ENCODE data around the gene SDF4.

The SDF4 gene

GRCh38 chr1:1226566-1227362, 5.0 kb downstream of the SDF4 start:
- DNase-seq, result no peak

DNA sequence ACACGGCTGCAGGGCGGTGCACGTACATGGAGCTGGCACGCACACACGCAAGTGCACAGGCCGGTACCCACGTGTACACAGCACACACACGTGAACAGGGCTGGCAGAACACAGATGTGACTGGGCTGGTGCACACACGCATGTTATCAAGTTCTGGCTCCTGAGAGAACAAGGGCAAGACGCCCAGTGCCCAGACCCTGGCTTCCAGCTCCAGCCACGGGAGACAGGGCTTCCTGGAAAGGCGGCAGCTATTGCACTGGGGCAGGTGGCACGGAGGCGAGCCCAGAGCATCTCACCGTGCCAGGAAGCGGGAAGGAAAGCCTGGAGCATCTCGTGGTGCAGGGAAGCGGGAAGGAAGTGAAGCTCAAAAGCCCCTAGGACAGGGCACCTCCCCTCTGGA, 5.9 kb downstream of the SDF4 start:
- no peak for DNase-seq

GRCh38 chr1:1225238-1225845, 6.5 kb downstream of the SDF4 start:
- no peak for DNase-seq

DNA sequence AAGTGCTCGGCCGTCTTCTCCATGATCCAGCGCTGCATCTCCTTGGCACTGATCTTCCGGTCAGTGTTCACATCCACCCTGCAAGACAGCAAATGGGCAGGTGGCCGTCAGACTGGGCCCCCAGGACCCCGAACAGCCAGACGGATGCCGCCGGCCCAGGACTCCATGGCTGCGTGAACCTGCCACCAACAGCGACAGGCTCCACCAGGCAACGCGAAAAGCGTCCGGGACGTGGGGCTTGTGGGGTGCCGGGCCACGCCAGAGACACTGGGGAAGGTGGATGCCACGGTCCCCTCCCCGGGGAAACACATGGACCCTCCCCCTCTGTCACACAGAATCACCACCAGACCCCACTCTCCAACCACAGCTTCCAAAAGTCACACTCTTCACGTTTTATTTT, 7.9 kb downstream of the SDF4 start:
- DNase-seq, result no peak

DNA sequence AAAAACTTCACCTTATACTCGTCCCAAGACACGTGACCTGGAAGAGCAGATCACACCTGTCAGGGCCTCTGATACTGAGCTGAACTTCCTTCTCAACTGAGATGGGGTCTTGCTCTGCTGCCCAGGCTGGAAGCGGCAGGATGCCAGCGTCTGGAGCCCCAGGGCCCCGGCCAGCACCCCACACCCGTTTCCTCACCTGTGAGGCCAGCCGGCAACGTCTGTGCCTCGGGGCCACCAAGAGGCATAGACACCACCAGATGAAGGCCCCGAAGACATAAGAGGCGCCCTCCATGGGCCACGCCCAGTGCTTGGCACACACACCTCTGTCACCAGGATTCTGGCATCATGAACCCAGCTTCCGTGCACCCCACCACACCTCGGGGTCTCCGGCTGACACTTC, 8.5 kb downstream of the SDF4 start:
- no peak for DNase-seq

- no peak for DNase-seq
Observed at GRCh38 chr1:1222575-1223225, 9.1 kb downstream of the SDF4 start.

DNA sequence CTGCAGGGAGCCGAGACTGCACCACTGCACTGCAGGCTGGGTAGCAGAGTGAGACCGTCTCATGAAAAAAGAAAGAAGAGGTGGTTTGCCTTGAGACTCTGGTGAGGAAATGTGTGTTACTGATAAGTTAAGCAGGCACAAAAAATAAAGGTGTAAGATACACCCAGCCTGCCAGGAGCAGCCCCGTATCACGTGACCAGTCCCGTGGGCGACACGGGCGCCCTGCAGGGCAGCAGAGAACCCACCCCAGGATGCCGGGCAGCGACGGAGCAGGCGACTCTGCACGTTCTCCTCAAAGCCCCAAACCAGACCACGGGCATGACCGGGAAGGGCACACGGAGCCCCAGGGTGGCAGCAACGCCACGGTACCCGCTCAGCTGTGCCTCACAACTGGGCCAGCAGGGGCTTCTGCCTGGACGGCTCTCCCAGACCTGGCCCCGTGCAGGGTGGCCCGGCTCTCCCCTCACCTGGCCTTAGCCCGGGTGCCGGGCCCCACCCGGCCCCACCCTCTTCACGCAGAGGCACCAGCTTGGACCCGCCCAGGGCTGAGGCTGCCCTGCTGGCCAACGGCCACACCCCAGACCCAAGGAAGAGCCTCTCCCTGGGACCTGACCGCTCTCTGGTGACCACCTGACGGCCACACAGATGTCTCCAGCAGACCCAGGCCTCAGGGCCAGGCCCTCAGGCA, 9.8 kb downstream of the SDF4 start:
- no peak for DNase-seq

GRCh38 chr1:1220197-1220596, 11.6 kb downstream of the SDF4 start:
- DNase-seq, result no peak

GRCh38 chr1:1219341-1219740, 12.5 kb downstream of the SDF4 start:
- no peak for DNase-seq

GRCh38 chr1:1218524-1219200, 13.1 kb downstream of the SDF4 start:
- DNase-seq, result no peak

DNA sequence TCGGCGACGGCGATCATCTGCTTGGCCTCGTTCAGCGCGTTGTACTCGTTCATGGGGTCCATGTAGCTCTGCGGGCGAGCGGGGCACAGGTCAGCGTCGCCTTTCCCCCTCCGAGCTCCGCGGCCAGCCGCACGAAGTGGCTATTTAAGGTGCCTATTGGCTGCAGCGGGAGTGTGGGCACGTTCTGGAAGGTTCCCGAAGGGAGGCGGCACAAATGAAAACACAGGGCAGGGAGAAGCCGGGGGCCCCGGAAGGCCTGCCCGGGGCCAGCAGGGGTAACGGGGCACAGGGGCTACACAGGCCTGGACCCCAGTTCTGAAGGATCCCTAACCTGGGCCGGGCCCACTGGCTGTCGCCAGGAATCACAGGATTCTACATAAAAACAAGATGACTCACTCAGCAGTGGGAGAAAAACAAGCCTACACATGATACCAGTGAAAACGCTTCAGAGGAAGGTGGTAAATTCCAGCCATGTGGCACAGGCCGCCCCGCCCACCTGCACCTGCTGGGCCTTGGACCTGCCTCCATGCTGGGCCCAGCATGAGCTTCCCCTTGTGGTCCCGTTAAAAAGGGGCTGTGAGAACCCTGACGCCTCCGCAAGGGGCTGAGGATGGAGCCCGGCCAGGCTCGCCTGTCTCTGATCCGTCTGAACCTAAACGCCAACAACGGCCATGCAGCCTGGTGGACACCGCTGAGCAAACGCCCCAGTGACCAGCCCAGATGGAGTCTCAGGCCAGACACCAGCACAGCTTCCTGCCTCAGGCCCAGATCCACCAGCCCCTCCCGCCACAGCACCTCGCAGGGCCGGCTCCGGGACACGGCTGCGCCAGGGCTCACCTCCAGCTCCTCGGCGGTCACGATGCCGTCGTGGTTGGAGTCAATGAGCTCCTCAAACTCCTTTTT, 13.9 kb downstream of the SDF4 start:
- peak; percentile 14 for DNase-seq

DNA sequence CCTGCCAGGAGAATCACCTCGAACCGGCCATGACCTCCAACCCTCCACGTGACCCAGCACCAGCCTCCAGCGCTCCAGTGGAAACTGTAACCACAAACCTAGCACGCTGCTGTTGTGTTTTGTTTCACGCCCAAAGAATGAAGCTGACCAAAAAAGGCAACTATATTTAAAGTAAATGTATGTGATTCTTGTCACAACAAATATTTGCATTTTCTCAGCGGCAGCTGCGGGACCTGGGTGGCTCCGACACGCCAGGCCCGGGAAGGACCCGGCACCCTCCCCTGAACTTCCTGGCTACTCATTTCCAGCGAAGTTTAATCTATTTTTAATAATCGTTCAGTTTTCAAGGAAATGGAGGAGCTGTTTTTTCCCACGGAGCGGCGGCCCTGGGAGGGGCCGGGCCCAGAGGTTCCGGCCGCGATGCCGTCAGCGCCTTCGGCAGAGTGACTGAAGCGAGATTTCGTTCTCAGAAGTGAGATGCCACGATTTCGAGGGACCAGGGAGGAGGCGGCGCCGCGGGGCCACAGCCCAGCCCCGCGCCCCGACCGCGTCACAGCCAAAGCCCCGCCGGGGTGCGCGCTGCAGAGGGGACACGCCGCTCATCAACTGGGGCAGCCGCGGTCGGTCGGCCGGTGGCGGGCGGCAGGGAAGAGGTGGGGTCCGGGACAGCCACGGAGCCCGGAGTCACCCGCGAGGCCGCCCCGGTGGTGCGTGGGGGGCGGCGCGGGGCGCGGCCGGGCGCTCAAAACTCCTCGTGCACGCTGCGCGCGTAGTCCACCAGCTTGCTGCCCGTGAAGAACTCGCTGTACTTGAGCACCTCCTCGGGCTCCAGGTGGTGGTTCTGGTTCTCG, 14.8 kb downstream of the SDF4 start:
- no peak for DNase-seq

GRCh38 chr1:1215881-1216605, 15.8 kb downstream of the SDF4 start:
- DNase-seq, result no peak

DNA sequence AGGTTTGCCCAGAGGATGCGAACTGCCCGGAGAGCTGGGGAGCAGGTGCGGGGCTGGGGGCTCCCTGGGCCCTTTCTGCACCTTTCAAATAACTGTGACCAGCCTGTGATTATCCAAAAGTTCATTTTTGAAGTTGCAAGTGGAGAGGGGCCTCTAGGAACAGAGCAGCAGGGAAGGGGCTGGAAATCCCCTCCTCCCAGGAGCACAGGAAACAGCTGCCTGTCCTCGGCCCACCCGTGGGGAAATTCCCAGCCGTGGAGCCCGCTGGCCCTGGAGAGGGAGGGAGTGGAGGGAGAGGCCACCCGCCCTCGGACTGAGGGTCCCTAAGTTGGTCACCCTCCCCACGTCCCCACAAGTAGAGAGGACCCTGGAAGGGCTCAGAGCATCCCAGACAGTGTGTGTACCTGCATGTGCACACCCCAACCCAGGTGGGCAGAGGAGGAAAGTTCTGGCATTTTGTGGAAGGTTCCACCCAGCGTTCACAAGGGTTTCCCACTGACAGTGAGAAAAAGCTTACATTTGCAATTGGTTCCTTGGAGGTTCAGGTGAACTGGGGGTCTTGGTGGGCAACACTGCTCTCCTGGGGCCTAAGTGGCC, 16.6 kb downstream of the SDF4 start:
- no peak for DNase-seq

GRCh38 chr1:1213345-1214265, 18.2 kb downstream of the SDF4 start, which contains the start of gene TNFRSF4:
Gene TNFRSF4, minus strand, starts transcription at chr1:1214153. Its CDS starts 26 bp downstream, at chr1:1214127.
- DNase-seq, result no peak

GRCh38 chr1:1212780-1213344, 18.9 kb downstream of the SDF4 start:
- DNase-seq, result no peak

GRCh38 chr1:1211541-1212441, 20.0 kb downstream of the SDF4 start:
- DNase-seq, result no peak

Data from NCI-H69 (cell line).